OCI-M2 (cell line): ENCODE results near the gene VPS13D.

Experiments
- DNase-seq: peaks from one replicate; lab custom pipeline; 2025; ENCODE audit not compliant: unreplicated experiment; lab: John Stamatoyannopoulos, UW

The VPS13D gene

DNA sequence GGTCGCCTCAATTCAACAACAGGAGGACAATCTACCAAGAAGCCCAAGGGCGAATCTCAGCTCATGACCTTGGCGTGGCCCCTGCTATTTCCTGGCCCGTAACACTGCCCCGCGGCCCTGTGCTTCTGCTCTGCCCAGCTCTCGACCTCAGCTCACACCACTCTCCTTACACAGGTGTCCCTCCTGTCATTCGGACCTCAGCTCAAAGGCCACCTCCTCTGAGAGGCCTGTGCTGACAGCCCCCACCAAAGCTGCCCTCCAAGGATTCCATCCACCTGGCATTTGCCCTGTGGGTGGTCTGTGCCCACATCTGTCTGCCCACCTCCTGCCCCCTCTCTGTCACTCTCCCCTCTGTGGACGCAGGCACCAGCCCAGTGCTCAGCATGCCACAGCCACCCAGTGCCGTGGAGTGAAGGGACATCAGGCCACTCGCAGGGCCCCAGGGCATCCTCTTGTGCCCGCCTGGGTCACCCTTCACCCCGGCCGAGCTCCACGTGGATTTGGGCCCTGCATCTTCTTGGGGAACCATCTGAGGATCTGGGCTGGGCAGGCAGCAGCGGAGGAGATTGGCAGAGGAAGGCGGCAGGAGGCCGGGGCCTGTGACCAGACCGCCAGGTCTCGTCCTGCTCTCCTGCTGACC is 317.9 kb downstream of the VPS13D start:
- DNase-seq = no peak

DNA sequence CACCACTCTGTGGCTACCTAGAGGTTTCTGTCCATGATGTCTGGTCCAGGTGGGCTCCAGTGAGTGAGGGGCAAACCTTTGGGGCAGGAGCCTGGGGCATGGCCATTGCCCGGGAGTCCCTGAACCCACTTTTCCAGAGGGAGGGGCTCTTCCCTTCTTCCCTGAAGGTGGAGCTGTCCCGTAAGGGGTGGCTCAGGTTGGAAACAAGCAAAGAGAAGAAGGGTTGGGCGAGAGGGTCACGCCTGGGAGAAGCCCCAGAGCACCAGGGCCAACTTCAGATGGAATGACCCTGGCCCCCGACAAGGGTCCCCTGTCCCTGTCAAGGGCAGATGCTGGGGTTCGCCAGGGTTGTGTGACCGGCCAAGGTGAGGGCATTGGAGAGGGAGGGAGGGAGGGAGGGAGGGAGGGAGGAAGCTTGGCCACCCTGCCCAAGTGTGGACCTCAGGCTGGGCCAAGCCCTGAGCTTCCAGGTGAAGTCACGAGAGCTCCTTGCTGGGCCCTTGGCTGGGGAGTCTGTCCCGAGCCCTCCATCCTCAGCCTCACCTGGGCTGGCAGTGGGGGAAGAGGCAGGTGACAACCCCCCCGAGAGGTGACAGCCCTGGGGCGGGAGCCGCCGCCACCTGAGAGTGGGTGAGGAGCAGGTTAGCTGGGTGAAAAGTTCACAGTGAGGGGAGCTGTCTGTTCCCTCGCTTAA is 318.6 kb downstream of the VPS13D start:
- no peak for DNase-seq

DNA sequence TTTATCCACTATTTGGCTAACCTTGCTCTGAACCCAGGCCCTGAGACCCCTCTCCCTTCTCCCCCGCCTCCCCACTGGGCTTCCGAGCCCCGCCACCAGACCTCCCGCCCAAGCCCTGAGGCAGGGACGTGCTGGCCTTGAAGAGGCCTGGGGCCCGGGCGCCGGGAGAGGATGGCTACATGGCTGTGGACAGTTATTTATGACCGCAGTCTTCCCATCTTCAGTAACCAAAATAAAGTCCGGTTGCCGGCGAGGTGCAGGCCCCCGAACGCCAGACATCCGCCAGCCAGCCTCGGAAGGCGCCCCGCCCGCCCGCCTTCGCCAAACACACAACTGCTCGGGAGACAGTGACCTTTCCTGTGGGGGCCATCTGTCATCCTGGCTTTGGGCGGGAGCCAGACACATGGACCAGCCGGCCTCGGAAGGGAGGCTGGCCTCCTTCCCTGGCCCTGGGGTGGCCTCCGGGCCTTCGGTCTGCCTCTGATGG is 319.2 kb downstream of the VPS13D start:
- DNase-seq = no peak

DNA sequence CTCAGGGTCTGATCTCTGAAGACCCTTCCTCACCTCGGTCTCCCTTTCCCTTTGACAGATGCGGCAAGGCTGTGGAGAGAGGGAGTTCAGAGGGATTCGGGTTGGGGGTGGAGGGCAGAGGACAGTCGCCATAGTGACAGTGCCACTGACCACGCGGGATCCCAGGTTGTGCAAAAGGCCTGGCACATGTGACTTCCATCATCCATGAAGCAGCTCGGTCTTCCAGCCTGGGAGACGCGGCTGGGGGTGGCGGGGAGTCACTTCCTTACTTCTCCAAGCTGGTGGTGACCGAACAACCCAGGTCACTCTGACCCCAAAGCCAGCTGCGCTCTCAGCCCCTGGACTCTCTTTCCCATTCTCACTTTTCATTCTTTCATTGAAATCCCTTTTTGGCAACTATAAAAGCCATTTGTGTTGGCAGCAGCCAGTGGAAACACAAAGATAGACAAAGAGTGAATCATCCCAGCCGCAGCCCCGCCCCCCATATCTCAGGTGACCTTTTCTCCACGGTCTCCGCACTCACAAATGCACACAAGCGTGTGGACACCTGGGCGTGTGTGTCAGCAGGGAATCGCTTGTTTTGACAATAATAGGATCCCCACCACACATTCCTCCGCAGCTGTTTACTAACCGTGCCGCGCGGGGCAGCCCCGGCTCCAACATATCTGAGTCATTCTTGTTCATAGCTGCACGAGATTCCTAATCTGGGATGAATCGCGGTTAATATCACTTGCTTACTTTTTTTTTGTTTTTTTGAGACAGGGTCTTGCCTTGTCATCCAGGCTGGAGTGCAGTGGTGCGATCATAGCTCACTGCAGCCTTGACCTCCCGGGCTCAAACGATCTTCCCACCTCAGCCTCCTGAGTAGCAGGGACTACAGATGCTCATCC is 319.9 kb downstream of the VPS13D start:
- DNase-seq = no peak

DNA sequence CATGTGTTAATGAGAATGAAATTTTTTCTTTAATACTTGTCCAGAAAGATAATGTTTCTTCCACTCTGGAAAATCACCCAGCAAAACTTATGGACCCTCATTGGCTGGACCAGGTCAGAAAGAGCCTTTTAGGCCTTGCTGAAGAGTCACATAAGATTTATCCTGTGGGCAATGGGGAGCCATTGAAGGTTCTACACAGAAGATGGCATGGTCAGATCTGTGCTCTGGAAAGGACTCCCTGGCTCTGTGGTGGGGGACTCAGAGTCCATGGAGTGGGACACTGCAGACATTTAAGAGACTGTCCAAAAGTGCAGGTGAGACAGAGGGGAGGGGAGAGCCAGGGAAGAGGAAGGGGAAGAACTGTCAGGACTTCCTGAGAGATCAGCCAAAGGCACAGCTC is 321.8 kb downstream of the VPS13D start:
- DNase-seq = no peak

DNA sequence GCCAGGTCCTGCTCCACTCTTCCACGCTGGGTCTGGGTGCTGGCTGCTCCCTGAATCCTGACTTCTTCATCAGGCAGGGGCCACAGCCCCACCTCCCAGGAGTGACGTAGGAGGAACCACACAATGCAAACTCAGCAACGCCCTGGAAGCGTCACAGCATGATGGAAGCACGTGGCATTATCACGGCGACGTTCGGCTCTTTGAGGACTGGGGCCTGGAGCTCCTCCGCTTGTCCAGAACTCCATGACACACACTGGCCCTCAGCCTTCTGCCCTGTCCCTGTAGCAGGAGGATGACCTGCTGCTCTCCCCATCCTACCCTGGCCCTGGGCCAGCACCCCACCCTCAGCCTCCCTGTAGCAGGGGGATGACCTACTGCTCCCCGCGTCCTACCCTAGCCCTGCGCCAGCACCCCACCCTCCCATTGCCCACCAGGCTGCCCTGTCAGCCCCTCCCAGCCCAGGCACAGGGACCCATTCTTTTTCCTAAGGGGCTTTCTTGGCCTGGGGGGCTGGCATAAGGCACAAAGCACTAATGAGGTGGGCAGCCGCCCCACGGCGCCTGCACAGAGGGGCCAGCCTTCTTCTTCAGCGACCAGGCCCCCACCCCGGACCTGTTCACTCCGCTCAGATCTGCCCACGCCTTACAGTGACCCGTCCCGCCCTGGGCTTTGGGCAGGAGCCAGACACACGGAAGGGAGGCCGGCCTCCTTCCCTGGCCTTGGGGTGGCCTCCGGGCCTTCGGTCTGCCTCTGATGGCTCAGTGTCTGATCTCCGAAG is 322.5 kb downstream of the VPS13D start:
- no peak for DNase-seq

DNA sequence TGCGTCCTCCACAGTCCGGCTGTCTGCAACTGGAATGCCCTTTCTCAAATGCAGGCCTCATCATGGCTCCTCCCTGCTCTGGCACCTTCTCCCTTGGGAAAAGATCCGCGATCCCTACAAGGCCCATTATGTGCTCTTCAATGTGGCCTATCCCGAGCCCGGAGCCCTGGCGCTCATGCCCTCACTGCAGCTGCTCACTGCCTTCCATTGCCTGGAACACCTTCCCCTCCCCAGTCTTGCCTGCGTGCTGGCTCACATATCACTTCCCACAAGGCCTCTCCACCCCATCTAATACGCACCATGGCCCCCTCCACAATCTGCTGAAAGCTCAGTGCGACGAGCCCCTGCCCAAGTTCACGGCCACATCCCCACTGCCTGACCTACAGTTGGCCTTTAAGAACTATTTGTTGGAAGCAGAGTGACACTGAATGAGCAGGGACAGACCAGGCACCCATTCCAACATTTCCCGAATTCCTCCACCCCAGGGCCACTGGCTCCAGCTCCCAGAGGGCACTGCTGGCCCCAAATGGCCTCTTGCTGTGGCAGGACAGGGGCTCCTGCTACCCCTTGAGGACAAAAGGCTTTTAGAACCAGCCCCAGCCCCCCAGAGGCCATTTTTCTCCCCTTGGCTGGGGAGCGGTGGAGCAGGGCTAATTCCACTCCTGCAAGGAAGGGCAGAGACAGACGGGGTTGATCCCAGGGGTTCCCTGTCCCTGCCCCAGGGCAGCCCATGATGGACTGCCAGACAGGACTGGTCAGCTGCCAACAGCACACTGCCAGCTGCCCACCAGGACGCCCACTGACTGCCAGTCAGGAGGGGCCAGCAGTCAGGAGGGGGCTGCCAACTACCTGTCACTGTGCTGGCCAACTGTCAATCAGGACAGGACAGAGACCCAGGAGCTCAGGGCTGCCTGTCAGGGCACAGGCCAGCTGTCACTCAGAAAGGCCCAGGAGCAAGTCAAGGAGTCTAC is 323.4 kb downstream of the VPS13D start:
- DNase-seq = no peak

DNA sequence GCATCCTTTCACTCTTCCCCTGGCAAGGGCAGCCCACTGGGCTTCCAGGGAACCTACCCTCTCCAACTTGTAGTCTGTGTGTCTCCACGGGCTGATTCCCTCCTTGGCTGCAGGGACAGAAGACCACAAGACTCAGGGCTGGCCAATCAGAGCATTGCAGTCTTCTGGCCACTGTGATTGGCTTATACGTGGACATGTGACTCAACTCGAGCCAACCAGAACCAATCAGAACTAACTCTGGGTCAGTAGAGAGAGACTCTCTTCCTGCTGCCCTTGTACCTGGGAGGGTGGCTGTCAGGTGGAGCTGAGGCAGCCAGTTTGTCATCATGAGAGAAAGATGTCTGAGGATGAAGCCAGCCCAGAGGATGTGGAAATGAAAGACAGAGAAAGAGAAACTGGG is 324.1 kb downstream of the VPS13D start:
- no peak for DNase-seq

DNA sequence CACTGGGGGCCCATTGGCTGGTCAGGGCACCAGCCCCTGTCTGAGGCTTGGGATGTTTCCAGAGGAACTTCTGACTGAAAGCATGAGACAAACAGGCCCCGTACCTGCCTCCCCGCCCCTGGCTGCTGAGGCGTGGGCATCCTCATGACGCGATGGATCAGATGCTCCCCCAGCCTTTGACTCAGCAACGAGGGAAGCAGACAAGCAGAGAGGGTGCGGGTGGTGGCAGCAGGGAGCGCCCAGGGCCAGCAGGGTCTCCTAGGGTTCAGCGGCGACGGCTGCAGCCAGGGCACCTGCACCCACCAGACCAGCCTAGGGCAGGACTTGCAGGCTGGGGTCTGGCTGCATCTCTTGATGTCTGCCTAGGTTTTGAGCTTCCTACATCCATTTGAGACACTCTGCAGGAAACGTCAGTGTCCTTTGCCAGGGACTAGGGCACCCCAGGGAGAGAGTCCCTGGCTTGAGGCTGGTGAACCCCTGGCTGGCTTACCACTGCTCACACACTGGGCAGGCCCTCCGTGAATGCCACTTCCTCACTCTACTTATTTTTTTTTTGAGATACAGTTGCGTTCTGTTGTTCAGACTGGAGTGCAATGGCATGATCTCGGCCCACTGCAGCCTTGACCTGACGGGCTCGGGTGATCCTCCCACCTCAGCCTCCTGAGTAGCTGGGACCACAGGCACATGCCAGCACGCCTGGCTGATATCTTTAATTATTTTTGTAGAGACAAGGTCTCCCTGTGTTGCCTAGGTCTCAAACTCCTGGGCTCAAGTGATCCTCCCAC is 324.9 kb downstream of the VPS13D start:
- DNase-seq = no peak

DNA sequence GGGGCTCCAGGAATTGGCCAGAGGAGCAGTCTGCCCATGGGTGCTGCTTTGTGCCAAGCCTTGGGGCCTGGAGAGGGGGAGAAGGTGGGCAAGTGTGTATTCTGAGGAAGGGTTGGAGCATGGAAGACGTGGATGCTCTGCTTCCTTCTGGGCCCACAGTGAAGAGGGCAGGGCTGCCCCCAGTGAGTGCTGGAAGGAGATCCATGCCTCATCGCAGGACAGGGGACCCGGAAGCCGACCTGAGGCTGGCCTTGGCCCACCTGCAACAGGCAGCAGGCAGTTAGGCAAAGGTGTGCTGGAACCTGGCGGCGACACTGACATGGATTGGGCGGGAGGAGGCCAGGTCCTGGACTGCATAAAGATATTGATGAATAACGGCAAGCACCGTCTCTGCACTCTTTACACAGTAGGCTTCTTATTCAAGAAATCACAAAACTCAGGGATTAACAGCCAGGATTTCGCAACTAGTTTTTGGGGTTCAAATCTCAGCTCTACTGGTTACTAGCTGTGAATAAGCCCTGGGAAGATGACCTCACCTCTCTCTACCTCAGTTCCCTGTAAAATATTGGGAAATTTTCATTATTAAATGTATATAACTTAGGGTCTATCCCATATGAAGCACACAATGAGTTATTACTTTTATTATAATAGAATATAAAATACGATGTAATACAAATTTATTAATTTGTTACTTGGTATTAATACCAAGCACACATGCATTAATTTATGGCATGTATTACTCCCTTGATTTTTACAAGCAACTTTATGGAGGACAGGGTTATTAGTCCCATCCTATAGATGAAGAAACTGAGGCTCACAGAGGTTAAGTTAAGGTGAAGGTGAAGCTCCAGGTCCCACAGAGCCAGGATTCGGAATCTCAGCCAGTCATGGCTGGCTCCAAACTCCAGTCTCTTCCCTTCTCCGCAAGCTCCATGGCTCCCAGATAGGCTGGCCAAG is 325.9 kb downstream of the VPS13D start:
- DNase-seq = no peak

DNA sequence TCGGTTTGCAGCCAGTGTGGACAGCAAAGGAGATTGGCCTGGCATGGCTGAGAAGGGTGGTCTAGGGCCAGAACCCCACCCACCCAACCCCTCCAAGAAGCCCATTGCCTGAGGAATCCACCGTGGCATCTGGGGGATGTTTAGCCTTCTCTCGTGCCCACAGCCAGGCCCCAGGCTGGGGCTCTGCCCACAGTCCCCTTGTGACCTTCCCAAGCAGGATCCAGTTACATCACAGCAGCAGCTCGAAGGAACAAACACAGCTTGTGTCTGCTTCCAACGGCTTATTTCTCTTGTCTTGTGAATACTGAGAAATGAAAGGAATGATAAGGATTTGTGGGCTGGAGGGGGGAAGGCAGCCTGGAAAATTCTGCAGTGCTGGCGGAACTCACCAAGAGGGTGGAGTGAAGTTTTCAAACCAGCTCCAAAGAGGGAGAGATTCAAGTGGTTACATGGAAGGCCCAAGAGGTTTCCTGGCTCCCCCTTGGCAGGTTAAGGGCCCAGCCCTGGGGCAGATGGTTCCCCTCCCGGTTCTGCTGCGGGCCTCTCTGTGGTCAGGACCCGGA is 326.6 kb downstream of the VPS13D start:
- no peak for DNase-seq

DNA sequence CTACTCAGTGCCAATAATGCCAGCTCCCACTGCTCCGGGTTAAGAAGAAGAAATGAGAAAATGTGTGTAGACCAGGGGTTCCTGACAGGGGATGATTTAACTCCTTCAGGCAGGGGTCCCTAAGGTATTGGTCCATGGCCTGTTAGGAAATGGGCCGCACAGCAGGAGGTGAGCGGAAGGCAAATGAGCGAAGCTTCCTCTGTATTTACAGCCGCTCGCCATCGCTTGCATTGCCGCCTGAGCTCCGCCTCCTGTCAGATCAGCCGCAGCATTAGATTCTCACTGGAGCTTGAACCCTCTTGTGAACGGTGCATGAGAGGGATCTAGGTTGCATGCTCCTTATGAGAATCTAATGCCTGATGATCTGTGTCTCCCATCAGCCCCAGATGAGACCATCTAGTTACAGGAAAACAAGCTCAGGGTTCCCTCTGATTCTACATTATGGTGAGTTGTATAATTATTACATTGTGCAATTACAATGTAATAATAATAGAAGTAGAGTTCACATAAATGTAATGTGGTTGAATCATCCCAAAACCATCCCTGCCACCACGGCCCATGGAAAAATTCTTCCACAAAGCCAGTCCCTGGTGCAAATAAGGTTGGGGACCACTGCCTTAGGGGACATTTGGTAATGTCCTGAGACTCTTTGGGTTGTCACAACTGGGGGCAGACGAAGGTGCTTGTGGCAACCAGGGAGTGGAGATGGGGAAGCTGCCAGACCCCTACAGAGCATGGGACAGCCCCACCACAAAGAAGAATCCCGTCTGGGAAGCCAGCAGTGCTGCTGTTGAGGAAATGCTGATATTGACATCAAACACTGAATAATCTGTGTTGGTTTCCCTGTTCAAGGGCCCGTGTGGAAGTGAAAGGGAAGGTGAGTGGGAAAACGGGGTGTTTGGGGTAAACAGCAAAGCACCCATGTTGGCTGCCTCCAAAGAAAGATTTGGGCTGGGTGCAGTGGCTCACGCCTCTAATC is 327.4 kb downstream of the VPS13D start:
- DNase-seq = no peak

DNA sequence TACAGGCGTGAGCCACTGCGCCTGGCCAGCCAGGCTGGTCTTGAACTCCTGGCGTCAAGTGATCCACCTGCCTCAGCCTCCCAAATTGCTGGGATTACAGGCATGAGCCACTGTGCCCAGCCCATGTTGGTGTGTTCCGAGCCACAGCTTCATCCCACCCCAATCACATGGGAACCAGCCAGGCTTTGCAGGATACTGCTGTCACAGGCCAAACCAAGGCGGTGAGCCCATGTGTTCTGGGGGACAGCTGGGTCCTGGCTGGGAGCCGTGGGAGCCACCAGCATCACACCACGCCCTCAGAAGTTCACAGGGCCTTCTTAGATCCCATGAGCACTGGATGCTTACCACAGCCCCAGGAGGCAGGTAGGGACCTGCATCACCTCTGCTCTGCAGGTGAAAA is 331.3 kb downstream of the VPS13D start:
- no peak for DNase-seq
